GM18507 (cell line): ENCODE results near the gene CCDC63.
"Not testable (repeated sequence)": the region's sequence is repeated elsewhere in the genome, so short reads cannot be mapped to it uniquely, and the experiment has no call there.

Source experiments
- DNase-seq: peaks from one replicate; pipeline ENCODE4 v3.0.0; 2011; ENCODE audit warnings: low read depth; ENCODE audit not compliant: insufficient read length; ENCODE audit errors: extremely low spot score
- FAIRE-seq: peaks from 2 replicates; lab custom pipeline; 2011; peaks lifted over from hg19 to GRCh38; lab: Jason Lieb, UNC

Gene CCDC63

GRCh38 chr12:110841007-110841406 lies 5.8 kb upstream of the CCDC63 start:
- DNase-seq (no peak), FAIRE-seq (no peak)

GRCh38 chr12:110844131-110844530 lies 2.7 kb upstream of the CCDC63 start:
- DNase-seq, result no peak
- no peak for FAIRE-seq

GRCh38 chr12:110844551-110845338 lies 2.0 kb upstream of the CCDC63 start:
- DNase-seq (no peak), FAIRE-seq (no peak)

- no peak for FAIRE-seq
- no peak for DNase-seq
Observed at GRCh38 chr12:110845339-110845682, 1.5 kb upstream of the CCDC63 start.

- FAIRE-seq (no peak), DNase-seq (no peak)
Observed at GRCh38 chr12:110848314-110848923, 1.6 kb downstream of the CCDC63 start.

GRCh38 chr12:110849221-110849620 lies 2.4 kb downstream of the CCDC63 start:
- DNase-seq, result no peak
- no peak for FAIRE-seq

GRCh38 chr12:110849748-110850403 lies 3.1 kb downstream of the CCDC63 start:
- FAIRE-seq, result no peak
- no peak for DNase-seq

- no peak for FAIRE-seq
- DNase-seq, result no peak
Observed at GRCh38 chr12:110850762-110851161, 4.0 kb downstream of the CCDC63 start.

GRCh38 chr12:110853836-110854235 lies 7.0 kb downstream of the CCDC63 start:
- no peak for DNase-seq
- FAIRE-seq, result no peak

- DNase-seq (no peak), FAIRE-seq (no peak)
Observed at GRCh38 chr12:110856542-110856941, 9.8 kb downstream of the CCDC63 start.

- FAIRE-seq (no peak), DNase-seq (no peak)
Observed at GRCh38 chr12:110857528-110857927, 10.7 kb downstream of the CCDC63 start.

- not testable (repeated sequence) for FAIRE-seq, DNase-seq
Observed at GRCh38 chr12:110857954-110858353, 11.2 kb downstream of the CCDC63 start.

GRCh38 chr12:110858848-110859247 lies 12.1 kb downstream of the CCDC63 start:
- FAIRE-seq (no peak), DNase-seq (no peak)

GRCh38 chr12:110860833-110861296 lies 14.1 kb downstream of the CCDC63 start:
- no peak for FAIRE-seq
- DNase-seq, result no peak

GRCh38 chr12:110861729-110862128 lies 14.9 kb downstream of the CCDC63 start:
- no peak for DNase-seq
- FAIRE-seq, result no peak

GRCh38 chr12:110862329-110862728 lies 15.5 kb downstream of the CCDC63 start:
- no peak for DNase-seq
- FAIRE-seq, result no peak

- FAIRE-seq (no peak), DNase-seq (no peak)
Observed at GRCh38 chr12:110863161-110863560, 16.4 kb downstream of the CCDC63 start.

- FAIRE-seq (no peak), DNase-seq (no peak)
Observed at GRCh38 chr12:110865521-110865920, 18.7 kb downstream of the CCDC63 start.

GRCh38 chr12:110869026-110869425 lies 22.2 kb downstream of the CCDC63 start:
- DNase-seq (no peak), FAIRE-seq (no peak)

- DNase-seq, result no peak
- FAIRE-seq, result no peak
Observed at GRCh38 chr12:110869803-110870202, 23.0 kb downstream of the CCDC63 start.

- FAIRE-seq, result no peak
Observed at GRCh38 chr12:110872100-110872499, 25.3 kb downstream of the CCDC63 start.

More at GRCh38 chr12:110872100-110872499, 25.3 kb downstream of the CCDC63 start:
- no peak for DNase-seq
